ENCODE measurements around the gene TIMM17A. TPM values are rescaled to one million over a fixed set of nuclear protein-coding genes. Genes with fewer than 3 reads are reported as not detected.

TIMM17A gene
- total RNA-seq: 48.2 and 60.8 TPM in 2 replicates

GRCh38 chr1:201955009-201955728, at the start of gene TIMM17A:
TIMM17A (plus strand) TSS chr1:201955503; CDS start chr1:201955527, 24 bp downstream.

GRCh38 chr1:201946224-201946908, 8.9 kb upstream of the TIMM17A start, which contains the start of gene LMOD1:
LMOD1 (minus strand) TSS chr1:201946548; CDS start chr1:201946340, 208 bp downstream.

GRCh38 chr1:201982623-201983379, 27.5 kb downstream of the TIMM17A start, which contains the start of gene RNPEP:
RNPEP (plus strand) TSS chr1:201982648; CDS start chr1:201982667, 19 bp downstream.

GRCh38 chr1:202010180-202011015, 55.1 kb downstream of the TIMM17A start, which contains the start of gene ELF3:
ELF3 (plus strand) TSS chr1:202010587; CDS start chr1:202011137, 550 bp downstream.

Other genes with a start within 250 kb of the TIMM17A start
- gene IPO9, start 126.3 kb upstream of the TIMM17A start, total RNA-seq: 13.3 and 13.9 TPM in 2 replicates
- 33.9 and 36.6 TPM in 2 replicates for gene SHISA4, start 66.6 kb upstream of the TIMM17A start, total RNA-seq
- 2.3 and 2.5 TPM in 2 replicates for gene LMOD1, start 9.0 kb upstream of the TIMM17A start, total RNA-seq
- gene RNPEP, start 27.1 kb downstream of the TIMM17A start, total RNA-seq: 52.9 and 70.5 TPM in 2 replicates
- not detected in 2 replicates for gene ELF3, start 55.1 kb downstream of the TIMM17A start, total RNA-seq
- gene GPR37L1, start 167.4 kb downstream of the TIMM17A start, total RNA-seq: under 0.01 TPM in 1 of 2 replicates, not detected in the other
- 25.6 and 29.8 TPM in 2 replicates for gene ARL8A, start 189.2 kb downstream of the TIMM17A start, total RNA-seq
- gene PTPN7, start 205.1 kb downstream of the TIMM17A start, total RNA-seq: not detected in 2 replicates
- gene LGR6, start 238.3 kb downstream of the TIMM17A start, total RNA-seq: not detected in 2 replicates

All from cardiac atrium fibroblast (primary cell).